GM12864 (cell line): Measurements from ENCODE around the gene AACS.
"Not testable (repeated sequence)": the region's sequence is repeated elsewhere in the genome, so short reads cannot be mapped to it uniquely, and the experiment has no call there.

ENCODE experiments used
- DNase-seq: peaks from one replicate; pipeline ENCODE4 v3.0.0-alpha.2; 2011; ENCODE audit warnings: low read depth
- H3K4me3 ChIP-seq: 2 replicates; pipeline ENCODE4 v1.5.1; 2011; ENCODE audit warnings: mild to moderate bottlenecking, low read depth, low read length, control low read depth
- TF ChIP-seq, protein P1 (sequence below): IDR thresholded peaks from 2 replicates; pipeline ENCODE4 v1.5.1; 2011; ENCODE audit warnings: low read depth, mild to moderate bottlenecking, moderate library complexity, low read length, control low read depth, inconsistent platforms; ENCODE audit errors: missing control alignments

AACS gene

DNA sequence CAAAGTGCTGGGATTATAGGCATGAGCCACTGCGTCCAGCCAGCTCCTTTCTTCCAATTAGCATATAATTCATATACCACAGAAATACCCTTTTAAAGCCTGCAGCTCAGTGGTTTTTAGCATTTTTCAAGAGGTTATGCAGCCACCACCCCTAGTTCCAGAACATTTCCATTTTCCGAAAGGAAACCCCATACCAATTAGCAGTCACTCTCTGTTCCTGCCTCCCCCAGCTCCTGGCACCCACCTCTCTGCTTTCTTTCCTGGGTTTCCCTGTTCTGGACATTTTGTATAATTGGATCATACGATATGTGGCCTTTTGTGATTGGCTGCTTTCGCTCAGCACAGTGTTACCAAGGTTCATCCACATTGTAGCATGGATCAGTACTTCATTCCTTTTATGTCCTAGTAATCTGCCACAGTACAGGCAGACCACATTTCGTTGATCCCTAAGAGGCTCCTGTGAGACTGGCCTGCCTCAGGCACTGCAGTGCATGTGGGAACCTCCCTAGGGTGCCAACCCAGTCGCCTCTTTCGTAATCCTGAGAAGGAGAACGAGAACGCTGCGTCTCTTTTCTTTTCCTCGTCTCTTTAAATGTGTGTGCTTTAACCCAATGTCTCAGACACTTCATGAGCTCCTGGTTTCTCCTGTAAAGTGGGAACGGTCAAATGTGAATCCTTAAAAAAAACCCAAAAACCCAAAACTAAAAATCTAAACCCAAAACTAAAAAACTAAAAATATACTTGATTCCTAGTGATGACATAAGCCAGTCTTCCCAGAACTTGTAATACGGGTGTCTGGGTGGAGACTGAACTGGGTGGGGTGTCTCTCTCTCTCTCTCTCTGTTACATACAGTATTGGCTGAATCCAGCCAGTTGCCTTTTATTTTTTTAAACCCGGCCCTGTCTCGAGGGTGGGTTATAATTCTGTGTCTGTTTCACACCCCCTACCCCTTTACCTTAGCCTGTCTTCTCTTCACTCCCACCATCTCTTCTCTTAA lies 14.7 kb downstream of the AACS start:
- DNase-seq = no peak
- TF ChIP-seq, protein P1, sequence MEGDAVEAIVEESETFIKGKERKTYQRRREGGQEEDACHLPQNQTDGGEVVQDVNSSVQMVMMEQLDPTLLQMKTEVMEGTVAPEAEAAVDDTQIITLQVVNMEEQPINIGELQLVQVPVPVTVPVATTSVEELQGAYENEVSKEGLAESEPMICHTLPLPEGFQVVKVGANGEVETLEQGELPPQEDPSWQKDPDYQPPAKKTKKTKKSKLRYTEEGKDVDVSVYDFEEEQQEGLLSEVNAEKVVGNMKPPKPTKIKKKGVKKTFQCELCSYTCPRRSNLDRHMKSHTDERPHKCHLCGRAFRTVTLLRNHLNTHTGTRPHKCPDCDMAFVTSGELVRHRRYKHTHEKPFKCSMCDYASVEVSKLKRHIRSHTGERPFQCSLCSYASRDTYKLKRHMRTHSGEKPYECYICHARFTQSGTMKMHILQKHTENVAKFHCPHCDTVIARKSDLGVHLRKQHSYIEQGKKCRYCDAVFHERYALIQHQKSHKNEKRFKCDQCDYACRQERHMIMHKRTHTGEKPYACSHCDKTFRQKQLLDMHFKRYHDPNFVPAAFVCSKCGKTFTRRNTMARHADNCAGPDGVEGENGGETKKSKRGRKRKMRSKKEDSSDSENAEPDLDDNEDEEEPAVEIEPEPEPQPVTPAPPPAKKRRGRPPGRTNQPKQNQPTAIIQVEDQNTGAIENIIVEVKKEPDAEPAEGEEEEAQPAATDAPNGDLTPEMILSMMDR = no peak
- no peak overlapping the region for H3K4me3 ChIP-seq

DNA sequence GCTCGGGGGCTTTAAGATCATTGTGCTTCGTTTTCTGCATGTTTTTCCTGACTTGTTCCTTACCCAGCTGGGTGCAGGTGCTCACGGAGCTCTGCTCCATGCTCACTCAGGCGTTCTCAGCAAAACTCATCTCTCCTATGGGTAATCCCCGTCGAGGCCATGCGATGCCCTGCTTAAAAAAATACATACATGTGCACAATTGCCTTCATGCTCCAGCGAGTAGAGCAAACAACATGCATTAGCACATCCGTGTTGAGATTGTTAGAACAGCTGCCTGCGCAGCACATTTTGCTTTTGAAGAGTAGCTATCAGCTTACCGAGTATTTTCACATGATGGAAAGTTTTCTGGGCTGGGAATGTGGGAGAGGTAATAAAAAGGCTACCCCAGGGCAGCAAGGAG lies 16.2 kb downstream of the AACS start:
- DNase-seq = no peak
- TF ChIP-seq, protein P1 = no peak
- no peak overlapping the region for H3K4me3 ChIP-seq

DNA sequence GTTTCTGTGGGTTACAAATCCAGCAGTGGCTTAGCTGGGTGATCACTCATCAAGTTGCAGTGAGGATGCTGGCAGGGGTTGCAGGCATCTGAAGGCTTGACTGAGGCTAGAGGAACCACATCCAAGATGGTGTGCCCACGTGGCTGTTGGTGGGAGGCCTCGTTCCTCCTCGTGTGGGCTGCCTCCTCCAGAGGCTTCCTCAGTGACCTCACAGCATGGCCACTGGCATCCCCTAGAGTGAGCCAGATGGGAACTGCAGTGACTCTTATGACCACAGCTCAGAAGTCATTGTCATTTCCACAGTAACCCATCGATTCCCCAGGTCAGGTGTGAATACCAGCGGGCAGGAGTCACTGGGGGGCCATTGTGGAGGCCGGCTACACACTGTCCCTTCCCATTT lies 17.8 kb downstream of the AACS start:
- no peak for DNase-seq
- no peak overlapping the region for H3K4me3 ChIP-seq
- TF ChIP-seq, protein P1 = no peak

DNA sequence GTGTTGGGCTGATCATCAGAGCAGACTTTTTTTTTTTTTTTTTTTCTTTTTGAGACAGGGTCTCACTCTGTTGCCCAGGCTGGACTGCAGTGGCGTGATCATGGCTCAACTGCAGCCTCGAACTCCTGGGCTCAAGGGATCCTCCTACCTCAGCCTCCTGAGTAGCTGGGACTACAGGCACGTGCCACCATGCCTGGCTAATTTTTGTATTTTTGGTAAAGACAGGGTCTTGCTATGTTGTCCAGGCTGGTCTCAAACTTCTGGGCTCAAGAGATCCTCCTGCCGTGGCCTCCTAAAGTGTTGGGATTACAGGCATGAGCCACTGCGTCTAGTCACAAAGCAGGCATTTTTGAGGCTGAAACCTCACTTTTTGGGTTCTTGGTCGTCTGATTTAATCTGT lies 23.0 kb downstream of the AACS start:
- H3K4me3 ChIP-seq, DNase-seq: not testable (repeated sequence)

DNA sequence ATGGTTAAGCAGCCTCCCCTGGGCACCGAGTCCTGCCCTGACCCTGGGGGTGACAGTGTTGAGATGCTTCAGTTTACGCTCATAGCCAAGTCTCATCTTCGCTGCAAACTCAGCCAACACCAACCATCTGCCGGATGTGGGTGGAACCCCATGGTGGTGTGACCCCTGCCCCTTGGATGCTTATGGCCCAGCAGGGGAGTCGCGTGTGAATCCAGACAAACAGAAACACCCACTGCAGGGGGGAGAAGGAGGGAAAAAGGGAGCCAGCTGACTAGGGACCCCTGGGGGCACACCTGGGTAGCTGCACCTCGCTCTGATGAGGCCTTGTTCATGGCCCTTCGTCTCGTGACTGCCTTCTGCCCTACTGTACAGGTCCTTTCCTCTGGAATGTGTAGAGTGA lies 23.8 kb downstream of the AACS start:
- no peak for DNase-seq
- no peak overlapping the region for H3K4me3 ChIP-seq
- TF ChIP-seq, protein P1 = peak; percentile 39

DNA sequence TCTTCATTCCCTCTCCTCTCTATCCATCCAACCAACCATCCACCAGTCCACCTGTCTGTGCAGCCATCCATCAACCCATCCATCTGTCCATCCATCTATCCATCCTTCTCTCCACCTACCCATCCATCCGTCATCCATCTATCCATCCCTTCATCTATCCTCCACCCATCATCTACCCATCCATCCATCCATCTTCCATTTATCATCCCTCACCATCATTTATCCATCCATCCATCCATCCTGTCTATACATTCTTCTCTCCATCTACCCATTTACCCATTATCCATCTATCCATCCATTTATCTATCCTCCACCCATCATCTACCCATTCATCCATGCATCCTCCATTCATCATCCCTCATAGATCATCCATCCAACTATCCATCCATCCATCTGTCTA lies 24.4 kb downstream of the AACS start:
- no peak overlapping the region for H3K4me3 ChIP-seq
- no peak for DNase-seq
- TF ChIP-seq, protein P1 = no peak

DNA sequence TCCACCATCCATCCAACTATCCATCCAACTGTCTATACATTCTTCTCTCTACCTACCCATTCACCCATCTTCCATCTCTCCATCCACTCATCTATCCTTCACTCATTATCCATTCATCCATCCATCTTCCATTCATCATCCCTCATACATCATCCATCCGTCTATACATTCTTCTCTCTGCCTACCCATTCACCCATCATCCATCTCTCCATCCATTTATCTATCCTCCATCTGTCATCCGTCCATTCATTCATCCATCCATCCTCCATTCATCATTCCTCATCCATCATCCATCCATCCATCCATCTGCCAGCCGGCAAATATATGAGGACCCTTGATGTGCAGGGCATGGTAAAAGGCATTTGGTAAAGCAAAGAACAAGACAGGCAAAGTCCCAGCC lies 25.2 kb downstream of the AACS start:
- no peak for DNase-seq
- no peak overlapping the region for H3K4me3 ChIP-seq
- TF ChIP-seq, protein P1 = no peak
